ENCODE results near the gene ZBTB20.

The ZBTB20 gene

DNA sequence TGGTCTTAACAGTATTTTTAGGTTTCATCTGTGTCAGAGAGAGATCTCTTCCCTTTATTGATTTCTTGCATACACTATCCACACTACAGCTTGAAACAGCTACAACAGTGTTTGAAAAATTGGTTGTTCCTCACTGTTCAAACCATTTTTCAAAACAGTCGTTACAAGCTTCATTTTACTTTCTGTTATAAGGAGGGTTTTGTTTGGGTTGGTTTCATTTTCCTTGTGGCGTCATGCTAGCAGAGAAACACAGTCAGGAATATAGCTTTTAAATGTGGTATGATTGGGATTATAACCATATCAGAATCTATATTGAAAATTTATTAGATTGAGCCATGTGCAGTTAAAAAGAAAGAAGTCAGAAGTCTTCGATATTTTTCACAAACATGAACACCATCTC is 400.6 kb downstream of the ZBTB20 start:
- no peak for DNase-seq

DNA sequence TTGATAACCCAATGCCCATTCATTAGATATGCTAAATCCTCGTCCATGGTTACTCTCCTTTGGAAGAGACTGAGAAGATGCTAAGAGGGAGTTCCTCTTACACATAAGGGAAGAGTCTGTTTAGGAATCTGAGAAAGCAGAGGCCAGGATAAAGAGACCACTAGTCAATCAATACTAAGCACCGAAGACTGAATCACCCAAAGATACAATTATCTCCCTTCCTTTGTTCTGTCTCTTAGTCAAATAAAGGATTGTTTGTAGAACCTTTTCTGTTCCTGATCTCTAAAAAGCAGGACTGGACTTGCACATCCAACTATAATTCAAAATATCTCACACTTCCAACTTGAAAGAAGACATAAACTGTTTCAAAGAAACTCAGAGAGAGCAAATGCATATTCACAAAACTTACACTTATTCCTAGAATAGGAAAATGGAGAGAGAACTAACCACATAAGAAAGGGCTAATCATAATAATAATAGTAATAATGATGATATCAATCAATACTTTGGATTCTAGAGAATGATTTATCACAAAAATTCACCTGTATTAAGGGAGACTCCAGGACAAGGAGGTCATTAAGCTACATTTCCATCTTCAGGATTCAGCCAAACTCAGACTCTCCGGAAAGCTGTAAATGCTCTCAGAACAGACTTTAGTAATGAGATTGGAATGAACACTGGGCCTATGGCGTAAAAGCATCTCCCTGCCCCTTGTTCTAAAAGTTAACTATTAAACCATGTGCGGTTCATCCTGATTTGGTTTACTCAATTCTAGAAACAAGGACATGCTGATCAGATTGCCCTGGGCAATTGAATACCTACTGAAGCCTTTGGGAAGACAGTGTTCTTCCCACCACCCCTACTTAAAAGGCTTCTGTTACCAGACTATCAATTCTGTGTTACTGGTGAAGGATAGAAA is 401.5 kb downstream of the ZBTB20 start:
- no peak for DNase-seq

DNA sequence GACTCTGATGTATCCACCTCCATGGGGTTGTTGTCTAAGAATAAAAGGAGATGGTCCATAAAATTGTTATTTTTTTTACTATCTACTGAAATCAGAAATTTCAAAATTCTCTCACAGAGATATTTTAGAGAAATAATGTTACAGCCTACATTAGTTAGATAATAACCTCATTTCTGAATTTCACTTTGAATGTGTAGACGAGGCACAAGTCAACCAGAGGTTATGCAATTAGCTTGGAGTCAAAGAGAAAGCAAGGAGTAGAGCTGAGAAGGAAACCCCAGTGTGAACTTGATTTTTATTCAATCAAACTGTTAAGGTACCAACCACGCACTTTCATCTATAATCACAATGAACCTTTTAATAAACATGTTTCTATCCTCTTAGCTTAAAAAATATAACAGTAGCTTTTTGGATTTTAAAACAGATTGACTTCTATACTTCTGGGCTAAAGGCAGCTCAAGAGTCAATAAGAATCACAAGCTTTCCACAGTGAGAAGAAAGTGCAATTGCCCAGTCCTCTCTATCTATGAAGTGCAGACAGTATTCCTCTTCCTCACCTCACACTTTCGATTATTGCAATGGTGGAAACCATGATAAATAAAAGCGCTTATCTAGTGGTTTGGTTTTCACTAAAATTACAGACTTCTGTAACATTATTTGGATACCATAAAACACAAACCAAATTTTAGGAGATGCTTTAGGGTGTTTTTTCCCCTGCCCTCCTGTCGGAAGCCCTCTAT is 403.2 kb downstream of the ZBTB20 start:
- DNase-seq = no peak

DNA sequence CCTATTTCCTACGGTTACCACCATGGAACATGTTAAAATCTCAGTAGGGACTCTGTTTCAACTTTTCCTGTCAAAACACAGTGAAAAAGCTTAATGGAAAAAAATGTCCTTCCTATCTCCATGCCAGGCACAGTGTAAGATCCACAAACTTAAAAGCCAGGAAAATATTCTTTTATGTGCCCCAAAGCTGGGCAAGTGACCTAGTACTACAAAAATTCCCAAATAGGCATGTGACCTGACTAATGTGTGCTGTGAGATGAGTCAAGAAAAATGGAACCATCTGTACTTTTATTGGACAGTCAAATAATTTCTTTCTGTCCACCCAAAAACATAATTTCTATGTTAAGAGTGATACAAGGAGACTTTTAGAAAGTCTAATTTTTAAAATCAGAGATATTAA is 406.0 kb downstream of the ZBTB20 start:
- DNase-seq = no peak

DNA sequence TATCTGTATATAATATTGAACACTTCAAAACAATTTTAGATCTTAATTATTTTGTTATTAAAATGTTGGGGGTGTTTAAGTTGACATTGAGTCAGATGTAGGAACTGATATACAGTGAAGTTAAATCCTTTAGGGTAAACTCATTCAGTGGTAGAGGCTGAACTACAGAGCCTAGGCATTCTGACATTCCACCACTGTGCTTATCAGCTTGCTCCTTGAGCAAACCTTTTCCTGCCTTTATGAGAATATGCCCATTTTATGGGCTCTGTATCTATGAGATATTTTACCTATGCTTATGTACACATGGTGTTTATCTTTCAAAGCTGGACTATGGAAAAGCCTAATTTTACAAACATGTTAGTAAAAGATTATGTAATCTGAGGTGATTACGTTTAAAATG is 407.5 kb downstream of the ZBTB20 start:
- no peak for DNase-seq

DNA sequence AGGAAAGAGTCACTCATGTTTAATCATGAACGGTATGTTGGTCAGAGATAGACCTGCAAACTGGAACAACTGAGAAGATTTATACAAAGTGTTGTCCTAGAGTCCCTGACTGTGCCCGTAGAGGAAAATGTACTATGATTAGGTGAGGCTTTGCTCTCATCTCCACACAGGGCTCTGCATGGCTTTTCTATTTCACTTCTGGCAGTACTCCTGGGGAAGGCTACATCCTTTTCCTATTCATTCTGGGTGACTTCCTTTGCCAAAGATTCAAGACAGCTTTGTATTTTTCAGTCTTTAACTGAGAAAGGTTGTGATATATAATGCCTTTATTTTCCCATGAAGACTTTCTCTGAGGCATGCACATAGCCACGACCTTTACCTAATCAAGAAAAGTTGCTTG is 414.7 kb downstream of the ZBTB20 start:
- DNase-seq = no peak

DNA sequence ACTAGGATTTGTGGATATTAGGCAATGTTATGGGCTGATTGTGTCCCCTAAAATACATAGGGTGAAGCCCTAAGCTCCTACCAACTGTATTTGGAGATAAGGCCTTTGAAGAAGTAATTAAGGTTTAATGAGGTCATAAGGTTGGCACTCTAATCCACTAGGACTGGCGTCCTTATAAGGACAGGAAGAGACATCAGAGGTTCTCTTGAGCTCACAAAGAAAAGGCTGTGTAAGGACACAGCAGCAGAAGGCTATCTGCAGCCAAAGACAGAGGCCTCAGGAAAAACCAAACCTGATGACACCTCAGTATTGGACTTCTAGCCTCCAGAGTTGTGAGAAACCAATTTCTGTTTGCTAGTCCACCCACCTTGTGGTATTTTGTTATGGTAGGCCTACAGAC is 416.7 kb downstream of the ZBTB20 start:
- DNase-seq = no peak

DNA sequence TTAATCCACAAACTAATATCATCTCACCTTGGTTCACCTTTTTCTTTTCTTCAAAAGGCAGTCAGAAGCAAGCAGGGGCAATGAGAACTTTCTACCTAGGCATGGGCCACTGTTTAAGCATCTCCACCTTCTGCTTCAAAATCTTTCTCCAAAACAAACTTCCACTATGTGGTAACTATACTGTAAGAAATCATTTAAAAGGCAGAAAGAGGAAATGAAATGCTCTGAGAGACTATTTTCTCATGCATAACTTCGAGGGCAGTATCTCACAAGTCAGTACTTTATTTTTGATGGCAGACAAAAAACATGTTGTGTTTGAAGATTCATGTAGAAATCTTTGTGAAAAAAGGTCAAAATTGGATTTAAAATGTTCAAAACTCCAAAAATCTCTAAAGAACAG is 419.7 kb downstream of the ZBTB20 start:
- no peak for DNase-seq

DNA sequence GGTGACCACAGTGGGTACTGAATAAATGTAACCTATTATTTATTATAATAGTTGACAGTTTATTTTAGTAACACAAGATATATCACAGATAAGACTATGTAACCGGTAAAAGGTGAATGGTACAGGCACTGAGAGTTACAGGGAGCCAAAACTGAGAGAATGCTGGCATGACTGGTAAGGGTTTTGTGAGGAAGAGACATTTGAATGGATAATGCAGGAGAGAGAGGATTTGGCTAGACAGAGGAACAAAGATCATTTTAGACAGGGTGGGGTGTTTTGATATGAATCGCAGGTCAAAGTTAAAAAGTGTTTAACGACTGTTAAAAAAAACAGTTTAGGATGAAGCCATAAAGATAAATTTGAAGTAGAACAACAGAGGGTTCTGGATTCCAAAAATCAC is 421.1 kb downstream of the ZBTB20 start:
- no peak for DNase-seq

DNA sequence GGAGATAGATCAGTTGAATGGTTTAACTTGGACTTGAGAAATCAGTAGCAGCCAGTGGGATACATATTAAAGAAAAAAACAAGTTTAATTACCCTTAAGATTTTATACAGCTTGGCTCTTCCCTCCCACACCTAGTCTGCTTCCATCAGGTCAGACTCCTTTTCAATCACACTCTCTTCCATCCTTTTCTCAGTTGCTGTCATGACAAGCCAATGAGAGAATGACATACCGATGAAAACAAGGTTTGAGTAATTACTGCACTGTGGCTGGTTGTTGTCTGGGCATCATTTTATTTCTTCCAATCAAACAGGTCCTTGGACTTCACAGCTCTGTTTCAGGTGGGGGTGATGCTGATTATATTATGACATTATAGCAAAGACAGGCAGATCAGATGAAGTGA is 424.6 kb downstream of the ZBTB20 start:
- DNase-seq = no peak

DNA sequence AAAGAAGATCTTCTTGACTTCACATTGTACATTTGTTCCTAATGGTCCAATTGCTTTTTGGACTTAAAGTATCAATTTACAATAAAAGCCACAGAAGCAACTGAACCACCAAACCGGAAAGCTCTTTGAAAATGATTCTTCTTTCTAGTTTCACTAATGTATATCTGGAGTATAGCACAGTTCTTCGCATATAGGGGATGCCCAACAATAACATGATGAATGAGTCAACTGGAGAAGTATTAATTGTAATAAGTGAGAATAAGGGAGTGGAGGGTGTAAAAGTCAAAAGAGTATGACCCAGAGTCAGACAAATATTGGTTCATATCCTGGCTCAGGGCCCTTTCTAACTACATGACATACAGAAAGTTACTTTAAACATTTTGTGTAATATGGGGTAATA is 425.2 kb downstream of the ZBTB20 start:
- no peak for DNase-seq

DNA sequence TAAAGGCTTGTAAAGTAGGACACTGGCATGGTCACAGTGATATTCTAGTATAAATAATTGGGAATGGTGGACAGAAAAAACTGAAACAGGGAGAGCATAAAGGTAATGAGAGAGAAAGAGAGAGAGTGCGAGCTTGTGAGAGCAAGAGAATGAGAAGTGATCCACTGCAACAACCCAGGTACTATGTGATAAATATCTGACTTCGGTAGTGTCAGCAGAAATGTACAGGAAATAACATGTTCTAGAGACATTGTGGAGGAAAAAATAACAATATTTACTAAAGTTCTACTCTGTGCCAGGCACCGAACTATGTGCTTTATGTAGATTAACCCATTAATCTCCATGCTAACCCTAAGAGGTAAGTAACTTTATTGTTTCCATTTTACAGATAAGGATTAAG is 425.9 kb downstream of the ZBTB20 start:
- no peak for DNase-seq

DNA sequence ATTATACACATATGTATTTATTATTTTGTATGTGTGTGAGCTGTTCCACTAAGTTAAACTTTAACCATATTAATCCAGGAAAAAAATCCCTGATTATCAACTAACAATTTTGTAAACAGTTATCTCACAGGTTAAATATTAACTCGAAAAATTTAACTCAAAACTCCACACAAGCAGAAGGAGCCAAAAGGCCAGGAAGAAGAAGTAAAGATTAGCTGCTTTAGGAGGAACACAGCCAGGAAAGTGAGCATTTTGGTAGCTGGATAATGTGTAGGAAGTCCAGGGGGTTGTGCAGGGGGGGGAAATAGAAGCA is 428.2 kb downstream of the ZBTB20 start:
- no peak for DNase-seq

DNA sequence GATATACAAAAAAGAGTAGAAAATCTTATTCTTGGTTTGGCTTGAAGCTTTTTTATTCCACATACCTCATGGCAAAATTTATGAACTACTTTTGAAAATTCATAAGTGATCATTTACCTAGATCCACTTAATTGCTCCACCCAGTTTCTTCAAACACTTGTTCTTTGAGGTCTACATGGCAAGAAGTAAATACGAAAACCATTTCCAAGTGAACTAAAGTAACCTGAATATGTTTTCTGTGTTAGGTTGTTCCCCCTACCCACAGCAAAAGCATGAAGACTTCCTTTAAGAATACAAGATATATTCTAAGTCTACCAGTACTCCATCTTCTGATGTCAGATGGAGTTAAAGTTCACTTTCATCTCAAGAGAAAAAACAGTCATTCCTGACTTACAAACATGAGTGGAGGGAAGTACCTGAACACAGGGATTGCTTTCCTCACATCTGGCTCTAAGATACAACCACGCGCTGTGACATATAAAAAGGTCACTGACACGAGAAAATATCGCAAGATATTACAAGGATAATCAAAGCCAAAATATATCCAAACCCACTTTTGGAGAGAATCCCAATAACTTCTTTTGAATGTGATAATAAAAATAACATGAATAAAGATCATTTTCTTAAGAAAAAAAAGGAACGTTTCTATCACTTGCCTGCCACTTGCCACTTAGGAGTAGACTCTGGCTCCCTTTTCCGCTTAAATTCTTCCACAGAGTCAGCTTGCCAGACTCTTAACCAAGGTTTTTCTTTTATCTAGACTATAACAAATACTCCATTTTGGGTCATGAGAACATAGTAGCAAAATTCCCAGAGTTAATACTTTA is 428.8 kb downstream of the ZBTB20 start:
- DNase-seq = no peak

DNA sequence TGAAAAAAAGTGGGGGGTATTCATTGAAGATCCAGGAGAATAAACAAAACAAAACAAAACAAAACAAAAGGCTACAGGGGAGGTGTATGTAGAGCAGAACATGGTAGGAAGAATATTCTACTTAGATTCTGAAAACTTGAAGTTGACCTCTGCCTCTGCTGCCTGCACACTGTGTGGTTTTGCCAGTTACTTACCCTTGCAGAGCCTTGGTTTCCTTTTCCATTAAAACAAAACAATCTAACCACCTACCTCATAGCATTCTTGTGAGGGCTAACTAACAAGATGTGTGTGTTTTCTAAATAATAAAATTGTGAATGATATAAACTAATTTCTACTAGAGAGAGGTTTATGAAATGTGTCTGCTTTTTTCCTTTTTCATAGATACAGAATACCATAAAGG is 430.2 kb downstream of the ZBTB20 start:
- no peak for DNase-seq

DNA sequence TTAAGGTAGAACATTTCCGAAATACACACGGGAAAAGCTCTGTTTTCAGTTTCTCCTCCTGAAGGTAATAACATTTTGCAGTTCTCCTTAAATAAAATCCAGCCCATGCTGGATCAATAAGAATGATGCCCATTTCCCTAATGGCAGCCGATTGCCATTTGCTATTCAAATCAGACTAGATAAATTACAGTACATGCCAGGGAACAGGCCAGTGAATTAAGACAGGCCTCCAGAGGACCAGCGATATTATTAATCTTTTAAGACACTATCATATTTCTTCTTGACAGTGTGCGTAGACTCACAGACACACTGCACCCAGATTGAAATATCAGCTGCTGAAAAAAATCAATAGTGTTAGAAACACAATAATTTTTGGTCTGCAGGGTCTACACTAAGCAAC is 431.0 kb downstream of the ZBTB20 start:
- no peak for DNase-seq

DNA sequence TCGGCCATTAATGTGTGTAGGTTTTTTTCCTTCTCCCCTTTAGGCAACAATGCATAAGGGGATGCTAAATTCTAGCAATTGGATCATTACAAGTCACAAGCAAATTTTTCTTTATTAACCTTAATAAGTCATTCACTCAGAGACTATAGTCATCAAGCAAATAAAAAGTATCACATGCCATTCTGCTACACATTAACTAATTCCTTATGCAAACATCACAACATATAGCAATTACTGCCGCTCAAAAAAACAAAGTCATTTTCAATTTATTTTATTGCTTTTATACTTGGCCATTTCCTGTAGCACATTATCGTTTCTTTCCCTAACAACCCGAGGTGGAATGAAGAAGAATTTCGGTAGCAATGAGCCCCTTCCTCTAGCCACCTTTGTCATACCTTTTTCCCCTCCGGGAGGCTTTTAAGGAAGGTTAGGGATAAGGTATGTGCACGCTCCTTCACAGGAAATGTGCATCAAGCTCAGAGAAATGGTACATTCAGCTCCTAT is 432.1 kb downstream of the ZBTB20 start:
- DNase-seq = no peak

DNA sequence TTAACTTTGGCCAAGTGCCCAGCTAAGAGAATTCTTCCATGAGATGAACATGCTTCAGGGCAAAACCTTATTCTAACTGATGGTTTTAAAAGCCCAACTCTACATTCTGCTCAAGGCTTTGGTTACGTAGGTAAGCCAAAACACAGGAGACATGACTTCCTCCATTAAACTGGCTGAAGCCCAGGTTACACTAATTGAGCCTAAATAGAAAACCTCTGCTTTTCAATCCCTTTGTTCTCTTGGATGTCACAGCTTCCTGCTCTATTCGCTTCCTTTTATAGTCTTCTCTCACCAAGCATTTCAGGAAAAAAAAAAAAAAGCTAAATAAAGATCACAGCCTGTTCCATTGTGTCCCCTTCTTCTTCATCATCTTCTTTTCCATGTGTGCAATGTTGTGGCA is 432.9 kb downstream of the ZBTB20 start:
- no peak for DNase-seq

DNA sequence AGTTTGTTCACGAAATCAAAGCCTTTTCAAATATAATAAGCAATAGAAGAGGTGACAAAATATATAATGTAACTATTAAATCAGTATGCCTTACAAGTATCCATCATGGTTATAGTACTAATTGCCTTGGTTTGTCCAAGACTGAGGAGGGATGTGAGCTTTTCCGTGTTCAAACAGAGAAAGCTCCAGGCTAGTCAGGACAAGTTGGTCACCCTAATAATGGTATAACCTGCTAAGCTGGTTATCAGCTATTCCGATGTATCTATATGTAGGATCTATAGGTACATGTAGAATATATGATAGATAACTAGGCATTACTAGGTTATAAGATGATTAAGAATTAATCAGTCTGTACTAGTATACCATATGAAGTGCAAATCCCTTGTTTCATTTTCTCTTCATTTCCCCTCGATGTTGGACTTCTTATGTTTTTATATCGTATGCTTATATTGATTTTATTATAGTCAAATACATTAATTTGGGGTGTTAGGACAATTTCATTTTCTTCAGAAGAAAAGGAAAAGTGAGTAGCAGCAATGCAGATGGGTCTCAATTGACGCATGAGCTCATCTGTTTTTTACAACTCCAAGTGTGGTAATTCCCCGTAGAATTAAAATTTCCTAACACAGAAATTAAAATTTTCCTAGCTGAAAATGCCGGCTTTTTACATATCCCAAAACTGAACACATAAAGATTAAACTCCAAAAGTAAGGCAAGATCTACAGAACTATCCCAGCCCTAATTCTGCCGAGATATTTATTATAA is 434.2 kb downstream of the ZBTB20 start:
- DNase-seq = no peak

DNA sequence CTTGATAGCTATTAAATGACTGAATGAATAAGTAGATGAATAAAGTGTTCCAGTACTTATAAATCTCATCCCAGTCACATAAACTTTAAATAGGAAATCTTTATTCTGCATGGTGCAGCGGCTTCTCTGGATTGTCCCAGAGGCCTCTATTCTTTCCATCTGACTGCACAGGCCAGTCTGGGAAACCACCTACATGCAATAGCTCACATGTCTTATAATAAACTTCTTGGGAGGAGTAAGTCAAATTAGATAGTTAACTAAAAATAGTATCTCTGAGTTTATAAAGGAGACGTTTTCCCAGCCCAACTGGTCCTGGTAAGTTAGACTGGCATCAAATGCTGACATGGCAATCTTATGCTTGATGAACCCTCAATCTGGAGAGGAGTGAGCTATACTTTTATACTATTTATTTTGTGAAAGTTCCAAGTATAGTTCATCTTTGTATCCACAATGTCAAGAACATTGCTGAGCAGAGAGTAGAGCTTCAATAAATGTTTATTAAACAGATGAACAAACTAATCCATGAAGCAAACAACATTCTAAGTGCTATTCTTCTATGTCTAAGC is 435.7 kb downstream of the ZBTB20 start:
- no peak for DNase-seq

DNA sequence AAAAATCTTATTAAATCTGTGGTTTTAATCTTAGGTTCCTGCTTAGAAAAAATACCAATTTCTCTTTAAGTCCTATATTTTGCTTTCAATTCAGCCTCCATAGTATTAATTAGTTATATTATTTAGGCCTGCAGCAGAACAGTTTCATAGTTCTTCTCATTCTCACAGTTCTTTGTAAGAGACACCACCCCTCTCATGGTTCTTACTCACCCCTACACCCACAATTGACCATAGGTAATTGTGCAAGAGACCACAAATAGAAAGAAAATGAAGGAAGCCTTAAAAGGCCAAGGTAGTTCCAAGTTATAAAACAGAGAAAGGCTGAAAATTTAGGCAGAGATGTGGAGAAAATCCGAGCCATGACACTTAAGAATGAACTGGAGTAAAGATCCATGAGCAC is 438.0 kb downstream of the ZBTB20 start:
- no peak for DNase-seq

DNA sequence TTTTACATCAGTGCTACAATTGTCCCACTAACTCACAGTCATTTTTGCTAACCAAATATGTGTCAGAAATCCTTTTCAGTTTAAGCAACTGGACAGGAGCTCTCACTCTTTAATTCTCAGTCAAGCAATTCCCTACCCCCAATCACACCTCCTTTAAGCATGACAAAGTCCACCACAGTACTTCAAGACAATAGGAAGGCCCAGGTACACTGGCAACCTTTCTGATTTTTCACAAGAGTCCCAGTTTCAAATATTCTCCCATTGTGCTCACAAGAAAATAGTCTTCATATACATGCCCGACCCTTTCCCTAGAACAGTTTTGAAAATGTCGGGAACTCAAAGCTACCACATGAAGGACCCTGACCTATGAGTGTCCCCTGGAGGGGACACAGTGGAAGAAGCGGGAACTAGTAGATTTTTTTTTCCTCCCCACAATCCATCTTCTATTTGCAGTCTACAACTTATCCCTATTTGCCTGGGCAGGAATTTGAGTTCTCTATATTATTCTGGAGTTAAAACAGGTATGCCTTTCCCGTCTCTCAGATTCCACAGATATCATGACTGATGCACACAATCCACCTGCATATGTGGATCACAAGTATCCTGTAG is 439.7 kb downstream of the ZBTB20 start:
- DNase-seq = no peak
